Renal pelvis (tissue), 4 donors: Measurements from ENCODE around the gene C1QTNF6. TPM values are rescaled to one million over a fixed set of nuclear protein-coding genes. Genes with fewer than 3 reads are reported as not detected.
A peak's percentile ranks its signal among the peaks of the same experiment; 100 is the strongest.

ENCODE experiments used
- DNase-seq: peaks from one replicate; pipeline ENCODE4 v3.0.0-alpha.2; 2013
- polyA plus RNA-seq, 3 donors: library from polyadenylated mRNA; unstranded; fragments of 120-200 nt; gene quantifications; one replicate each; pipeline ENCODE4 v1.2.1, GENCODE V29; 2013; ENCODE audit not compliant: insufficient read length in 3 of 3

The C1QTNF6 gene
- polyA plus RNA-seq, 3 donors = 32.3 to 38.8 (median 34.5) TPM

DNA sequence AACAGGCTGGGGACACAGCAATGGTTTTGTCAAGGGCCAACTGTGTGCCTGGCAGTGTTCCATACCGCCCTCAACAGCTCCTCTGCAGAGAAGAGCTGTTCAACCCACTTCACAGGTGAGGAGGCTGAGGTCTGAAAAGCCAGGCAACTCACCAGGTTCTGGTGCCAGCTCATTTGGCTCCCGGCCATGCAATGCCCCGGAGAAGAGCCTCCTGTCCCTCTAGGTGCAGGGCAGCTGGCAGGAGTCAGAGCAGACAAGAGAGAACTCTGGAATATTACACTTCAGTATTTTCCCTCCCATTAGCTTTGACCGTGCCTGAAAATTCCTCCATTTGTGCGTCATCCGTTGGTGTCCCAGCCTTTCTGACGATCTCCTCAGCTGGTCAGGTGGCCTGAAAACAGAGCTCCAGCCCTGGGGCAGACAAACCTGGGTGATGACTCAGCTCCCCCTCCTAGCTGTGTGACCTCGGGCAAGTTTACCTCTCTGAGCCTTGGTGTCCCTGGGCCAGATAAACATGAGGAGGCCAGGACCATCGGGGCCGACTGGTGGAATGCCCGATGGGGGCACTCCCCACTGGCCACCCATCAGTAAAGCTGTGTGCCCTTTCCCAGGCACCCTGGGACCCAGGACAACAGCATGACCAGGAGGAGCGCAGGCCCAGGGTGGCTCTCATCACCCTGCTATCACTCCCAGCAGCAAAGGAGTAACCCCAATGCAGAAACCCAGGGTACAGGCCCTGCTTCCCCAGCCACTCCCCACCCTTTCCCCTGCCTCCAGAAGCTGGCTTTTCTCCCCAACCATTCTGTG lies 9.6 kb upstream of the C1QTNF6 start:
- DNase-seq = no peak

DNA sequence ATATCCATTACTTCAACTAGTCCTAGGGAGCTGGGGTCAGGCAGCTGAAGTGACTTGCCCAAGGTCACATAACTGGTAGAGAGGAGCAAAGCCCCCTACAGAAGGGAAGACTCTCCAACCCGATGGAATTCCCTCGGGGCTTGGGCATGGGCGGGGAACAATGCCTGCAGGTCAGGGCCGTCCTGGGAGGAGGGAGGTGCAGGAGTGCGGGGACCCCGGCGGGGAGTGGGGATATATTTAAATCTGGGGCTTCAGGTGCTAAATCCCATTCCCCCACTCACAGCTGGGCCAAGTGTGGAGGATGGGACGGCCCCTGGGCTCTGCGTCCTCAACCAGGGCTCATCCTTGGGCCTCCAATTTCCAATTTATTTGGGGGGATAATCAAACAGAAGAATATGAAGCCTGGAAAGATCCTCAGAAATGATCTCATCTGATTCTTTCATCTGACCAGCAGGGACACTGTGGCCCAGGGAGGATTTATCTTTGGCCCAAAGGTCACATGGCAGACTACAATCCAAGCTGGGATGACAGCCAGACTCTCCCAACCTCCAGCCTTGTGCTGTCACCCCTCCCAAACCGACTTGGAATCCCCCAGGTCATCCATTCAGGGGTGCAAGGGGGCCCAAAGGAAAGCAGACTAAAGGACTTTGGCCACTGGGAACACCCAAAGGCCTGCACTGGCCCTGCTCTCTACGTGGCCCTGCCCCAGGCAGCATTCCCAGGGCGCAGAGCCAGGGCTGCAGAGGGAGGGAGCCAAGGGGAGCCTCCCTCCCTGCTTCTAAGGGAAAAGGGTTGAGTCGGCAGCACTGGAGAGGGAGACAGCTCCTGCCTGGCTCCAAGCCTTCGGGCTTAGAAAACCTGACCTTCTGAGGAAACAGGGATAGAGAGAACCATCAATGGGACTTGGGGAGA lies 8.7 kb upstream of the C1QTNF6 start:
- DNase-seq = peak; percentile 49

DNA sequence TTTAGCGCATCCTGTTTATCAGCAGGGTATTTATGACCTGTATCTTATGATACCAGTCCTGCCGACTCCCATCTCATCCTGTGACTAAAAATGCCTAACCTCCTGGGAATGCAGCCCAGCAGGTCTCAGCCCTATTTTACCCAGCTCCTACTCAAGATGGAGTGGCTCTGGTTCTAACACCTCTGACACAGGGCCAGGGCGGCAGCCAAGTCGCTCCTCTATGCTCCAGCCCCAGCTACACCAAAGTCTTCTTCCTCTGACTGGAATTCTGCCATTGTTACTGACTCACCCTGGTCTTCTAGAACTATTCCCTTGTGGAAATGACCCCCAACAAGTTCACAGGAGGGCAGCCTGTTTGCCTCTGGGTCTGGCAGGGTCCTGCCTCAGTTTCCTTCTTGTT lies 7.9 kb upstream of the C1QTNF6 start:
- DNase-seq = no peak

DNA sequence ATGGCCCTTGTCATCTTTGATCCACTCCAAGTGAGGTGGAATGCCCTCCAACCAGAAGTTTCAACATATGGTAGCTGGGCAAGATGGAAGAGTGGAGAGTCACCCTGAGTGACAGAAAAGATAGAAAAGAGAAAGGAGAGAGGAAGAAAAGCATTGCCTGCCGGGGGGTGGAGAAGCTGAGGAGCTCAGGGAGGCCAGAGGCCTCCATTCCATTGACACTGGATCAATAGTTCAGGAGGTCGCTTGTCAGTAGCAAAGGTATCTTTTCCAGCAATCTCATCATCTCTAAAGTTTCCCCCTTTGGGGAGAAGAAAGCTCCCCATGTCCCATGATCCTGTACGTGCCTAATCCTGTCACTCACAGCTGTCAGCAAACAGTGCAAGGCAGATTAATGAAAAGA lies 6.7 kb upstream of the C1QTNF6 start:
- no peak for DNase-seq

DNA sequence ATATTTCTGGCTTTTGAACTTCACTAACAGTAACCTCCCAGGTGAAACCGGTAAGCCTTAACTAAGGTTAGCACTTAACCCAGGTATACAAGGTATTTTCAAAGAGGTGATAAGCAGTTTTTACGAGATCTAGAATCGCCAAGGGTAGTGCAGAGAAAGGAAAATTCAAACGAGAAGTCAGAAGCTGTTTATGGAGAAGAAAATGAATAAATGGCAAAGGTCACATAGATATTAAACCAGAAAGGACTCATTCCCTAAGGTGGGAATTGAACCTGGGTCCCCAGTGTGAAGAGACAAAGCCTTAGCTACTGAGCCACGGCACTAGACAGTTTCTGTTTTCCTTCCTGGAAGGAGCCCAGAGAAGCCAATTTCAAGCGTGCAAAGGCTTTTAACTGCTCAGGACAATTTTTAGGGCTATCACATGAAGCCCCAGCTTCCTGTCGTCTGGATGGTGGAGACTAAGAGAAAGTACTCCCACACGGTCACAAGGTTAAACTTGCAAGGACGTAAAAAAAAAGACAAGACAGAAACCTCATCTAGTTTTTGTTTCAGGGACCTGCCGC lies 5.7 kb upstream of the C1QTNF6 start:
- DNase-seq = peak; percentile 61

DNA sequence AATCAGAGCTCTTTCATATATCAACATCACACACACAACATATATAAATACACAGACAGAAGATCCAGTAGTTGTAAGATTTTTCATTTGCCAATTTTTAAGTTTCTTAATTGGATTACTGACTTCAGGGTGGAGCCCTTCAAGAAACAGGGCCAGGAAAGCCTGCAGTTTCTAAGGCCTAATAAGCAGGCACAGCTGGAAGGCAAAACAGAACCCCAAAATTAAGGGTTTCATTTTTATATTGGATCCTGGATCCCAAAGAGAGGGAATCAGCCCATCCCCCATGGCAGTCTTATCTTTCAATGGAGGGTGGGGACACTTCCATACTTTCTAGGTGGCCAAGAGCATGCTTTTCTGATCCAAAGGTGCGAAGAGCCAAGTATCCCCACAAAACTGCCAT lies 4.7 kb upstream of the C1QTNF6 start:
- DNase-seq = no peak

DNA sequence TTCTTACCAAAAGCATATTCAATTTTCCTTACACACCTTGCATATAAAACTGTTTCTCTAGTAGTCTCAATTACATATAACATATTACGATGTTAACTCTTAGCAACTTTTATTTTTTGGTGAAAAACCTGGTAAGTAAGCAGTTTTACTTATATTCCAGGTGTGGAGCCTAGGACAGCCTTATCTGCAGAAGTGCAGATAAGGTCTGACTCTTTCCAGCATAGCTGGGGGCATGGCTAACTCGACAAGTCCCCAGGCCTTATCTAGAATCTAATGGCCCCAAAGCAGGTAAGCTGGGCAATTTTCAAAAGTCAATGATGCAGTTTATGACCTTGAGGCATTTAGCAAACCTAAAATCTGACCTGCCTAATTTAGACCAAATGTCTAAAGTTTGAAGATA lies 4.2 kb upstream of the C1QTNF6 start:
- DNase-seq = no peak

DNA sequence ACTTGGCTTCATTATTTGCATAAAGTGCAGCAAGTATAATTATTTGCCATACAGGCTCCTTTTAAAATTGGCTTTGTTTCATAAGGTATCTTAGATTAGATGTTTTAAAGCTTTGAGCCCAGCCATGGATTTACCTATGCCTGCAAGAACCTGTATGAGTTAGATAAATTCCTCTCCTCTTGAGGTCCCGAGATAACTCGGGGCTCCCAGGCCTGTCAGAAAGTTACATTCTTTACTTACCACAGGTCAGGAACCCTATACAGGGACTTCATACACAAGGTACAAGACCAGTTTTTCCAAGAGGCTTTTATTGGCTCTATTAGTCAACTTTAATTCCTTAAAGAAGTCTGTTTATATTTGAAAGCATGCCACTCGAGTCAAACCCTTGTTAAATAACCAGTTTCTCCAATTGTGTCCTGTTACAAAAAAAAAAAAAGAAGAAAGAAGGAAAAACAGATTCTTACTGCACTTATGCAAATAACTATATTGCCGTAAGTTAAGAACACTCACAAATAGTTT lies 2.3 kb upstream of the C1QTNF6 start:
- no peak for DNase-seq

DNA sequence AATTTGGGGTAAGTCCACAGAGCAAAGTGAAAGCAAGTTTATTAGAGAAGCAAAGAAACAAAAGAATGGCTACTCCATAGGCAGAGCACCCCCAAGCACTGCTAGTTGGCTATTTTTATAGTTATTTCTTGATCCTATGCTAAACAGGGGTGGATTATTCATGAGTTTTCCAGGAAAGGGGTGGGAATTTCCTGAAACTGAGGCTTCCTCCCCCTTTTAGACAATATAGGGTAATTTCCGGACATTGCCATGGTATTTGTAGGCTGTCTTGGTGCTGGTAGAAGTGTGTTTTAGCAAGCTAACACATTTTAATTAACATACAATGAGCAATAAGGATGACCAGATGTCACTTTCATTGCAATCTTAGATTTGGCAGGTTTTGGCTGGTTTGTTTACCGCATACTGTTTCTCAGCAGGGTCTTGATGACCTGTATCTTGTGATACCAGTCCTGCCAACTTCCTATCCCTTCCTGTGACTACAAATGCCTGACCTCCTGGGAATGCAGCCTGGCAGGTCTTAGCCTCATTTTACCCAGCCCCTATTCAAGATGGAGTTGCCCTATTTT lies 937 bp upstream of the C1QTNF6 start:
- peak; percentile 62 for DNase-seq

DNA sequence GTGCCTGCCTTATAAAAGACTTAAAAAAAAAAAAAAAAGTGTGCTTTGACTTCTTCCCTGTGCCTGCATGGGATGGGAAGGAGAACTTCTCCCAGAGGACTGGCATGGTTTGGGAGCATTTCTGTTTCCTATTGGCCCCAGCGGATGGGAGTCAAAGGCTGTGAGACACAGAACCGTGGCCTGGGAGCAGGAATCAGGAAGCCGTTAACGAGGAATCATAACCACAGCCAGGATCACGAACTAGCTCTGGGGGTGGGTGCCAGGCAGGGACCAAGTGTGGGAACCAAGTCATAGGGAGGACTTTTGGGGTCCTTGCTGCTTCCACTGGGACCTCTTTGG lies 526 bp downstream of the C1QTNF6 start:
- no peak for DNase-seq

DNA sequence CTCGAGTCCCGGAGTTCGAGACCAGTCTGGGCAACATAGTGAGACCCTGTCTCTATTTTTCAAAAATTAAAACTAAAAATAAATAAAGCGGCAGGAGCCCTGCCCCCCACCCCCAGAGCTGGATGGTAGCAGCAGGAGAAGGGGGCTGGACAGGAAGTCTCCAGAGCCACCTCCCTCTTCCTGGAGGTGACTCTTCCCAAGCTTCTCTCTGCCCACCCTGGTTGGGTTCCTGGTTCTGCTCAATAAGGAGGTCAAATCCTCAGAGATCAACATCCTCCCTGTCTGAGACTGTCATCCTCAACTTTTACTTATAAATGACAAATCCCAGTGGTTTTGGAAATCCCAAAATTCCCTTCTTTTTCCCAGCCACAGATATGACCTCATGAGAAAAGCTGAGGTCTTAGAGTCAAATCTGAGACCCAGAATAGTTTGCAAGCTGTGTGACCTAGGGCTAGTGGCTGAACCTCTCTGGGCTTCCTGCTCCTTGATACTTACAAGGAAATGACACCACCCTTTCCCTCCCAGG lies 987 bp downstream of the C1QTNF6 start:
- DNase-seq = no peak

DNA sequence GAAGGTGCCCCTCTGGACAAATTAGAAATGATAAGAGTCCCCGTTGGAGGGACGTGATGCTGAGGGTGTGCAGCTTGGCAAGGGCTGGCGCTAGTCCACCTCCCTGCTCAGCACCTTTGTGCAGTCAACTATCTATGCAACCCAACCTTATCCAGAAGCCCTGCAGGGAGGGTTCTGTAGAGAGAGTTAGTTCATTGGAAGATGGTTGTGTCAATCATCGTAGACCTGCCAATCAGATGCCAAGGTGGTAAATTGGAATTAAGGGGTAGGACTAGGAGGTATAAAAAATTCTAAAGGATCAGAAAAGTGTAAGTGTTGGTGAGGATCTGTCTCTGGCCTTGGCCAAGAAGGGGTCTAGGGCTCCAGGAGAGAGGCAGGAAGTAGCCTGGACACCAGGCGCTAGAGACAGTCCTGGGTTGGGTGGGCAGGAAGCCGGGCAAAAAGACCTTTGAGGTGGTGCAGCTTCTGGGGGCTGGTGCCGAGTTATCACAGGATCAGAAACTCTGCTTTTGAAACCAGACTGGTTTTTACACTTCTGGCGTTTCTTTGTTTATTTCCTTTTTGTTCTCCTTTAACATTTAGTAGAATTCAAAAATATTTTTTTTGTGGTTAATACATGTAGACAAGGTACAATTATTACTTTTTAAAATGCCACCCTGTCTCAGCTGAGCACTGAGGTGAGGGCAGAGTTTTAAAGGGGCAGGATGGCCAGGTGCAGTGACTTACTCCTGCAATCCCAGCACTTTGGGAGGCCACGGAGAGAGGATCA lies 1.6 kb downstream of the C1QTNF6 start:
- DNase-seq = peak; percentile 68

DNA sequence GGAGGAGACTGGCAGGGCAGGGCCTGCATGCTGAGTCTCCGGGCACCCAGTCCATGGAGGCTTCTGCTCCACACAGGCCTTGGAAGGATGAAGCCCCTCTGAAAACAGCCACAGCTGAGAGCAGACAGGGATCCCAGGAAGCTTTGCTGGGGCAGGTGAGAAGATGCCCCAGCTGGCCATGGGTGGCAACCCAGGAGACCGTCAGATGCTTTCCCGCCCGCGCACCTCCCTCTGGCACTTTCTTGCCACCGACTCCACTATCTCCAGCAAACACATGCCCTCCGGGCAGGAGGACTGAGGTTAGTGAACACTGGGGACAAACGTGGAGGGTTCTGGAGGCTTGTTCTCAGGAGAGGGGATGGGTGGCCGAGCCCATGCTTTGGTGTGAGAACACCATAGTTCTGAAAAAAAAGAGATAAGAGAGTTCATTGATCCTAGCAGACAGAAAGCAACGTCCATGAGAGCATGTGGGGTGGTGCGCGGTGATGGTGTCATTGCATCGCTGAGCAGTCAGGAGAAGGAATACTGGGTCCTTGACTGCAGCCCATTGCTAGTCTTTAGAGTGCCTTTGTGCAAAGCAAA lies 2.3 kb downstream of the C1QTNF6 start:
- DNase-seq = no peak

DNA sequence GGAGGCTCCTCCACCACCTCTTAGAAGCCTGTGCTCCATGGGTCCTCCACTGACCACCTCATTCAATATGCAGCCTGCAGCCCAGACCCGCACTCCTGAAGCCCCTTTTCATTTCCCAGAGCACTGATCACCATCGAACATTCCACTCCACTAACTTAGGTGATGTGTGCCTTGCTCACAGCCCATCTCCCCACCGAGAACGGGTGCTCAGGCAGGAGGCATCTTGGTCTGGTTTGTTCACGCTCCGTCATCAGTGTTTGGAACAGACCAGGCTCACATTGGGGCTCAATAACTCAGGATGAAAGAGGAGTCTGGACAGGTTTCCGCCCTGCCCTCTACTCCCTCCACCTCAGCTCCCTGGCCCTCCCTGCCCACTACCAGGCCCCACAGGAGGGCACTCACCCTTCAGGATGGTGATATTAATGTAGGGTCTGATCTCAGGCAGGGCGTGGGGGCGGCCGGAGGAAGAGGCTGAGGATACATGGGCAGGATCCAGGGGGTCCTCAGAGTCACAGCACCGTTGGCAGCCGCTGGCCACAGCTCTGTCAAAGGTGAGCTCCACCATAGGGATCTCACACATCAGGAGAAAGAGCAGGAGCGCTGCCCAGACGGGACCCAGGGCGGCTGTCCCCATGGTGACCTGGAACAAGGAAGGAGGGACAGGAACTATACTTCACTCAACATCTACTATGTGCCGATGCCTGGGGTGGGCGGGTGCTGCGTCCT lies 3.1 kb downstream of the C1QTNF6 start:
- DNase-seq = no peak

DNA sequence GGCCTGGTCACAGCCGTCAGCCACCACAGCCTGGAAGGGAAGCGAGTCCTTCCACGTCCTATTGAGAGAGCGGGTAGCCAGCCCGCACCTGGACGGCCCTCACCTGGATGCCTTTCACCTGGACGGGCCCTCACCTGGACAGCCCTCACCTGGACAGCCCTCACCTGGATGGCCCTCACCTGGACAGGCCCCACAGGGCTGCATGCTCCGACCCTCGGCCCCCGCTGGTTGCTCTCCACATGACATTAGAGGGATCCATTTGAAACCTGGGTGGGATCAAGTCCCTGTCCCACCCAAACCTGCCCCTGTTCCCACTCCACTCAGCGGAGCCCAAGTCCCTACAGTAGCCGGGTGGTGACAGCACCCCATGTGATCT lies 3.7 kb downstream of the C1QTNF6 start:
- DNase-seq = no peak

DNA sequence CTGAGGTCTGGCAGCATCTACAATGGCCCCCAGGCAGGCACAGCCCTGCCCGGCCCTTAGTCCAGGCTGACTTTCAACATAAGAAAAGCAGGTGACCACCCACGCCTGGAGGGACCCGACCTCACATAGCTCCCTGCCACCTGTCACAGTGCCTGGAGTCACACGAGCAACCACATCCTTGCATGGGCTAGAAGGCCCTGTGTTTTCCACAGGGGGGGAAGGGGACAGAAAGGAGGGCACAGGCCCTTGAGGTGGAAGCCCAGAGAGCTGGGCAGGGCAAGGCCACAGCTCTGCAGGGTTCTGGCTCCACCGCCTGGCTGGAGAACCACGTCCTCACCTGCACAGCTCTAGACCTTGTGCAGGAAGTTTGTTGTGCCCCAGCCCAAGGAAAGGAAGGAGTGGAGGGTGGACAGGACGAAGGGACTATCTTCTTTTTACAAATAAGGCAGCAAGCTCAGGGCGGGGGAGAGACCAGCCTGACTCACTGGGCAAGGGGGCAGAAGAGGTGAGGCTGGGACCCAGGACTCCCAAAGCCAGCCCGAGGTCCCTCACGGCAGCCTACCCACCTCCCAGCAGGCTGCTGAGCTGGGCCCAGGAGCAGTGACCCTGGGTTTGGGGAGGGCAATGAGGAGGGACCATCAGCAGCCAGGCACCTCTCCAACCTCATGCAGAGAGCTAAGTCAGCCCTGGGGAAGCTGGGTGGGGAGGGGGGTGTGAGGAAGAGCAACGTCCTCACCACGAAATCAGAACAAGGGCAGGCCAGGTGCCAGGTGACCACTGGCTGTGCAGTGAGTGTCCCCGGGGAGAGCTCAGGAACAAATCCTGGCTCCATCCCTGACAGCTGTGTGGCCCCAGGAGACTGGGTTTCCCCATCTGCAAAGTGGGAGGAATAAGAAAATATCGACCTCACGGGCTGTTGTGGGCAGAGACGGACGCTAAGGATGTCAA lies 4.3 kb downstream of the C1QTNF6 start:
- DNase-seq = no peak

DNA sequence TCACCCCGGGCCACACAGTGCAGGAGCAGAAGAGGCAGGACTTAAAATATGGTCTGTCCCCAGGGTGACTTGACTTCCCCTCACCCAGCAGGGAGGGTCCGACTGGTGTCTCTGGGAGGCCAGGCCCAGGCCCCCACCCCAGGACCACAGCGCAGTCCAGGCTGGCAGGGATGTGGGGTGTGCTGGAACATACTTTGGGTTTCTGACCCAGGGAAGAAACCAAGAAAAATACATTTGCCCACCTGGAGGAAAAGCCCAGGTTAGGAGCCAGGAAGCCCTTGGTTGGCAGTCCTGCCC lies 5.2 kb downstream of the C1QTNF6 start:
- no peak for DNase-seq

DNA sequence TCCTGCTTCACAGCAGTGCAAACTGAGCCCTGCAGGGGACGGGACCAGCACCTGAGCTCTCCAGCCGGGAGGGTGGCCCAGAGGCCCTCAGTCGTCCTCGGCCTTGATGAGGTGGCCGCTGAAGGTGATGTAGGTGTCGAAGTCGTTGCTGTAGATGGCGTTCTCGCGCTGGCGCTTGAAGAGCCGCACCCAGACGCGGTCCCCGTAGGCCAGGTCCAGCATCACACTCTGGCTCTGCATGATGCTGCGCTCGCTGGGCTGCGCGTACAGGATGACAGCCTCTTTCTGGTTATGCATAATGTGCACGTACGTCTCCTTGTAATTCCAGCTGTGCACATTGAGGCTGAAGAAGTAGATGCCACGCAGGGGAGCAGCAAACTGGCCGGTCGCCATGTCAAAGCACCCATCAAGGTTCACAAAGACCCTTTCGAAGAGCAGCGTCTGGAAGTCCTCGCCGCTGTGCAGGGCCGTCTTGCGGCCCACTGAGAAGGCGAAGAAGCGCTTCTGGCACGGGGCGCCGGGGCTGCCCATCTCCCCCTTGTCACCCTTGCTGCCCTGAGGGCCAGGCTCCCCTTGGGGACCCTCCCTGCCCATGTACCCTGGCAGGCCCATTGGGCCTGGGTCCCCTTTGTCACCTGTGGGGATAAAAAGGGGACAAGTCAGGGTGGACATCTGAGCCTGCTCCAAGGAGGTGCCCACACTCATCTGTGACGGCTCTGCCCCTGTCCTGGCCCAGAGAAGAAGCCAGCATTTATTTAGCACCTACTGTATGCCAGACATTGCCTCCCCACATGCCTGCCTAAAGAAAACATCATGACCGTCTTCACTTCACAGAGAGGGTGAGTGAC lies 5.7 kb downstream of the C1QTNF6 start:
- DNase-seq = no peak
